NCI-H2107 (cell line): ENCODE data around the gene BANK1.

ENCODE experiments used
- DNase-seq: peaks from one replicate; lab custom pipeline; 2025; lab: John Stamatoyannopoulos, UW

BANK1 gene

GRCh38 chr4:101790521-101791181 is at the start of gene BANK1:
Gene BANK1 (plus strand): TSS chr4:101790730. CDS start chr4:101790881, 151 bp downstream.
- DNase-seq, result peak; percentile 1

GRCh38 chr4:101753721-101754120 is 36.8 kb upstream of the BANK1 start:
- no peak for DNase-seq

- DNase-seq, result no peak
Observed at GRCh38 chr4:101756181-101756580, 34.3 kb upstream of the BANK1 start.

- DNase-seq, result no peak
Observed at GRCh38 chr4:101761405-101761804, 29.1 kb upstream of the BANK1 start.

GRCh38 chr4:101762025-101762424 is 28.5 kb upstream of the BANK1 start:
- no peak for DNase-seq

- no peak for DNase-seq
Observed at GRCh38 chr4:101762534-101762933, 28.0 kb upstream of the BANK1 start.

- DNase-seq, result no peak
Observed at GRCh38 chr4:101763576-101763975, 27.0 kb upstream of the BANK1 start.

GRCh38 chr4:101774807-101775206 is 15.7 kb upstream of the BANK1 start:
- no peak for DNase-seq

- no peak for DNase-seq
Observed at GRCh38 chr4:101777431-101777830, 13.1 kb upstream of the BANK1 start.

GRCh38 chr4:101780284-101780683 is 10.2 kb upstream of the BANK1 start:
- DNase-seq, result no peak

GRCh38 chr4:101782546-101782945 is 8.0 kb upstream of the BANK1 start:
- DNase-seq, result no peak

- DNase-seq, result no peak
Observed at GRCh38 chr4:101784957-101785356, 5.6 kb upstream of the BANK1 start.

GRCh38 chr4:101785486-101785885 is 5.0 kb upstream of the BANK1 start:
- no peak for DNase-seq

- no peak for DNase-seq
Observed at GRCh38 chr4:101787701-101788316, 2.7 kb upstream of the BANK1 start.

GRCh38 chr4:101791182-101791558 is 640 bp downstream of the BANK1 start:
- peak; percentile 5 for DNase-seq

- no peak for DNase-seq
Observed at GRCh38 chr4:101792056-101792590, 1.6 kb downstream of the BANK1 start.

GRCh38 chr4:101793397-101793796 is 2.9 kb downstream of the BANK1 start:
- no peak for DNase-seq

- no peak for DNase-seq
Observed at GRCh38 chr4:101794806-101795205, 4.3 kb downstream of the BANK1 start.

GRCh38 chr4:101795704-101796103 is 5.2 kb downstream of the BANK1 start:
- no peak for DNase-seq

- DNase-seq, result no peak
Observed at GRCh38 chr4:101801958-101802357, 11.4 kb downstream of the BANK1 start.

GRCh38 chr4:101806914-101807313 is 16.4 kb downstream of the BANK1 start:
- no peak for DNase-seq

GRCh38 chr4:101807351-101807750 is 16.8 kb downstream of the BANK1 start:
- DNase-seq, result no peak

- DNase-seq, result no peak
Observed at GRCh38 chr4:101813604-101814003, 23.1 kb downstream of the BANK1 start.

GRCh38 chr4:101818362-101818761 is 27.8 kb downstream of the BANK1 start:
- no peak for DNase-seq
